HEK293 (cell line): ENCODE results near the gene PDZRN4.

Source experiments
- CTCF ChIA-PET: fragments of 350-600 bp; formaldehyde crosslinking; extraction: SDS; loops from one replicate; lab custom pipeline; 2021; ENCODE audit warnings: antibody characterized with exemption; lab: Yijun Ruan, JAX
- POLR2A ChIA-PET: fragments of 300-600 bp; formaldehyde crosslinking; extraction: SDS; loops from one replicate; lab custom pipeline; 2020; ENCODE audit warnings: antibody characterized with exemption, inconsistent platforms; lab: Yijun Ruan, JAX
- H3K27ac ChIP-seq: fragments of 200-500 bp; sonication (Bioruptor generic); 2 replicates; pipeline ENCODE4 v1.5.1; 2014; ENCODE audit warnings: low read depth, low read length, control low read depth, inconsistent platforms; ENCODE audit errors: extremely low read depth
- H3K36me3 ChIP-seq, 2 experiments: fragments of 200-500 bp in 1 of 2; sonication (Bioruptor generic) in 1 of 2; 1 replicate in 1 of 2; 2 replicates in 1 of 2; pipeline ENCODE4 v1.5.1; 2014 to 2017; ENCODE audit warnings: inconsistent platforms in 2 of 2, low read length in 2 of 2; ENCODE audit not compliant: control insufficient read depth in 2 of 2, insufficient read depth in 1 of 2
- H3K4me1 ChIP-seq: fragments of 200-500 bp; sonication (Bioruptor generic); 2 replicates; pipeline ENCODE4 v1.5.1; 2014; ENCODE audit warnings: mild to moderate bottlenecking, low read length, inconsistent platforms; ENCODE audit not compliant: control insufficient read depth, insufficient read depth
- H3K4me3 ChIP-seq: 2 replicates; pipeline ENCODE4 v1.5.1; 2011; ENCODE audit warnings: low read depth, mild to moderate bottlenecking, control low read depth, low read length, moderate library complexity
- H3K9me3 ChIP-seq: fragments of 200-500 bp; sonication (Bioruptor generic); 2 replicates; pipeline ENCODE4 v1.5.1; 2014; ENCODE audit warnings: low read depth, low read length, inconsistent platforms; ENCODE audit not compliant: control insufficient read depth, insufficient read depth
- BCL11B ChIP-seq: fragments of 450-650 bp; formaldehyde crosslinking; IDR thresholded peaks from 2 replicates; pipeline ENCODE4 v1.5.1; 2016; ENCODE audit warnings: low read depth, missing biosample characterization, missing genetic modification characterization
- EGR2 ChIP-seq: fragments of 450-650 bp; formaldehyde crosslinking; IDR thresholded peaks from 2 replicates; pipeline ENCODE4 v1.5.1; 2016; ENCODE audit warnings: low read depth, missing biosample characterization, missing genetic modification characterization
- FEZF1 ChIP-seq: fragments of 450-650 bp; formaldehyde crosslinking; IDR thresholded peaks from 2 replicates; pipeline ENCODE4 v1.5.1; 2016; ENCODE audit warnings: missing biosample characterization, missing genetic modification characterization
- HOXA7 ChIP-seq: sonication (generic); formaldehyde crosslinking; IDR thresholded peaks from 2 replicates; pipeline ENCODE4 v1.8.1; 2022; ENCODE audit warnings: missing genetic modification reagents, borderline replicate concordance
- REPIN1 ChIP-seq: fragments of 450-650 bp; formaldehyde crosslinking; IDR thresholded peaks from 2 replicates; pipeline ENCODE4 v1.5.1; 2017; ENCODE audit warnings: missing biosample characterization, missing genetic modification characterization, low read depth
- YY2 ChIP-seq: fragments of 450-650 bp; formaldehyde crosslinking; IDR thresholded peaks from 2 replicates; pipeline ENCODE4 v1.5.1; 2016; ENCODE audit warnings: missing biosample characterization, missing genetic modification characterization
- ZBTB17 ChIP-seq: fragments of 450-650 bp; formaldehyde crosslinking; IDR thresholded peaks from 2 replicates; pipeline ENCODE4 v1.5.1; 2016; ENCODE audit warnings: missing biosample characterization, missing genetic modification characterization
- ZBTB48 ChIP-seq: fragments of 450-650 bp; formaldehyde crosslinking; IDR thresholded peaks from 2 replicates; pipeline ENCODE4 v1.5.1; 2016; ENCODE audit warnings: missing biosample characterization, missing genetic modification characterization
- ZEB2 ChIP-seq: fragments of 450-650 bp; formaldehyde crosslinking; IDR thresholded peaks from 2 replicates; pipeline ENCODE4 v1.5.1; 2016; ENCODE audit warnings: missing biosample characterization, missing genetic modification characterization
- ZFP41 ChIP-seq: fragments of 450-650 bp; formaldehyde crosslinking; IDR thresholded peaks from 2 replicates; pipeline ENCODE4 v1.5.1; 2016; ENCODE audit warnings: missing biosample characterization, missing genetic modification characterization, borderline replicate concordance
- ZFP69B ChIP-seq: fragments of 450-650 bp; formaldehyde crosslinking; IDR thresholded peaks from 2 replicates; pipeline ENCODE4 v1.5.1; 2016; ENCODE audit warnings: missing biosample characterization, missing genetic modification characterization
- ZNF202 ChIP-seq: fragments of 450-650 bp; formaldehyde crosslinking; IDR thresholded peaks from 2 replicates; pipeline ENCODE4 v1.5.1; 2016; ENCODE audit warnings: missing biosample characterization, missing genetic modification characterization, borderline replicate concordance
- ZNF274 ChIP-seq, 2 experiments: fragments of 200-500 bp in 1 of 2; fragments of 450-650 bp in 1 of 2; sonication (Bioruptor generic) in 1 of 2; formaldehyde crosslinking in 1 of 2; IDR thresholded peaks; 2 replicates each; pipeline versions ENCODE4 v1.5.1 to v1.6.1; 2014 to 2016; ENCODE audit warnings: borderline replicate concordance in 1 of 2, inconsistent platforms in 1 of 2, low read length in 1 of 2, missing biosample characterization in 1 of 2, missing genetic modification characterization in 1 of 2
- ZNF302 ChIP-seq: fragments of 450-650 bp; formaldehyde crosslinking; IDR thresholded peaks from 2 replicates; pipeline ENCODE4 v1.5.1; 2016; ENCODE audit warnings: missing biosample characterization, missing genetic modification characterization, low read depth
- ZNF341 ChIP-seq: fragments of 450-650 bp; formaldehyde crosslinking; IDR thresholded peaks from 2 replicates; pipeline ENCODE4; 2016; ENCODE audit warnings: low read depth, missing biosample characterization, missing genetic modification characterization
- ZNF350 ChIP-seq: fragments of 450-650 bp; formaldehyde crosslinking; IDR thresholded peaks from 2 replicates; pipeline ENCODE4 v1.5.0; 2017; ENCODE audit warnings: missing biosample characterization, mild to moderate bottlenecking, missing genetic modification characterization
- ZNF501 ChIP-seq: fragments of 450-650 bp; formaldehyde crosslinking; IDR thresholded peaks from 2 replicates; pipeline ENCODE4 v1.5.1; 2016; ENCODE audit warnings: missing biosample characterization, missing genetic modification characterization
- ZNF561 ChIP-seq: fragments of 450-650 bp; IDR thresholded peaks from 2 replicates; pipeline ENCODE4 v1.5.1; 2018; ENCODE audit warnings: missing biosample characterization, missing genetic modification characterization, borderline replicate concordance
- ZNF571 ChIP-seq: fragments of 450-650 bp; formaldehyde crosslinking; IDR thresholded peaks from 2 replicates; pipeline ENCODE4 v1.5.0; 2017; ENCODE audit warnings: missing biosample characterization, missing genetic modification characterization
- ZNF624 ChIP-seq: fragments of 450-650 bp; formaldehyde crosslinking; IDR thresholded peaks from 2 replicates; pipeline ENCODE4 v1.5.1; 2017; ENCODE audit warnings: missing biosample characterization, missing genetic modification characterization
- ZNF654 ChIP-seq: fragments of 450-650 bp; formaldehyde crosslinking; IDR thresholded peaks from 2 replicates; pipeline ENCODE4 v1.5.1; 2016; ENCODE audit warnings: low read depth, missing biosample characterization, missing genetic modification characterization
- ZNF76 ChIP-seq: fragments of 450-650 bp; formaldehyde crosslinking; IDR thresholded peaks from 2 replicates; pipeline ENCODE4; 2016; ENCODE audit warnings: low read depth, missing biosample characterization, missing genetic modification characterization, borderline replicate concordance
- ZNF830 ChIP-seq: fragments of 450-650 bp; IDR thresholded peaks from 2 replicates; pipeline ENCODE4 v1.5.0; 2018; ENCODE audit warnings: missing biosample characterization, missing genetic modification characterization, low read depth, mild to moderate bottlenecking, moderate library complexity
- TF ChIP-seq, protein P1 (sequence below): fragments of 450-650 bp; formaldehyde crosslinking; IDR thresholded peaks from 2 replicates; pipeline ENCODE4 v1.5.1; 2016; ENCODE audit warnings: missing biosample characterization, missing genetic modification characterization
- TF ChIP-seq, protein P2 (sequence below): fragments of 450-650 bp; formaldehyde crosslinking; IDR thresholded peaks from 2 replicates; pipeline ENCODE4 v1.5.1; 2016; ENCODE audit warnings: missing biosample characterization, missing genetic modification characterization
- TF ChIP-seq, protein P3 (sequence below): fragments of 450-650 bp; formaldehyde crosslinking; IDR thresholded peaks from 2 replicates; pipeline ENCODE4 v1.5.1; 2016; ENCODE audit warnings: missing biosample characterization, missing genetic modification characterization, borderline replicate concordance

The PDZRN4 gene

DNA sequence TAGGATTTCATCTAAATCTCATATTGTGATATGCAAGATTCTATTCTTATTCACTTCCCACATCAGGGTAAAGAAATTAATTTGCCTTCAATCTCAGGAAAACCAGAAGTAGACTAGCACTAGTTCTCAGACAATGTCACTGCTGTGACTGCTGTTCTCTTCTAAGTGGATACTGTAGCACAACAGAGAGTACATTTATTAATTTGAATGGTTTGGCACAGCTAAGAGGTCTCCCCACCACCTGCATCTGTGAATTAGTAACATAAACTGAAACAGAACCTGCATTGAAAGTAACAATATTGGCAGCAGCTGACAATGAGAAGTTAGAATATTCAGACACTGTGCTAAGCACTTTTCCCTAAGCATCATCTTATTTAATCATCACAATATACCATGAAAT, 253.1 kb downstream of the PDZRN4 start:
- H3K27ac ChIP-seq, result no peak overlapping the region
- CTCF ChIA-PET, result interaction anchor here (0.6 kb wide), 3 partner anchors 113 to 511 kb away, joined by 3 to 6 read pairs (median 3); no protein-coding TSS in a partner anchor
- POLR2A ChIA-PET, result no interaction called here
- TF ChIP-seq ZBTB17 (tag by site-specific recombination), result no peak
- TF ChIP-seq ZEB2 (tag by site-specific recombination), result no peak
- TF ChIP-seq YY2 (tag by site-specific recombination), result no peak
- TF ChIP-seq ZNF274 (IDR thresholded peaks at IDR 0.05; ENCODE audit: low read length), result no peak
- no peak for TF ChIP-seq ZNF274 (tag by site-specific recombination; IDR thresholded peaks at IDR 0.05; ENCODE audit: borderline replicate concordance)
- TF ChIP-seq, protein P1, sequence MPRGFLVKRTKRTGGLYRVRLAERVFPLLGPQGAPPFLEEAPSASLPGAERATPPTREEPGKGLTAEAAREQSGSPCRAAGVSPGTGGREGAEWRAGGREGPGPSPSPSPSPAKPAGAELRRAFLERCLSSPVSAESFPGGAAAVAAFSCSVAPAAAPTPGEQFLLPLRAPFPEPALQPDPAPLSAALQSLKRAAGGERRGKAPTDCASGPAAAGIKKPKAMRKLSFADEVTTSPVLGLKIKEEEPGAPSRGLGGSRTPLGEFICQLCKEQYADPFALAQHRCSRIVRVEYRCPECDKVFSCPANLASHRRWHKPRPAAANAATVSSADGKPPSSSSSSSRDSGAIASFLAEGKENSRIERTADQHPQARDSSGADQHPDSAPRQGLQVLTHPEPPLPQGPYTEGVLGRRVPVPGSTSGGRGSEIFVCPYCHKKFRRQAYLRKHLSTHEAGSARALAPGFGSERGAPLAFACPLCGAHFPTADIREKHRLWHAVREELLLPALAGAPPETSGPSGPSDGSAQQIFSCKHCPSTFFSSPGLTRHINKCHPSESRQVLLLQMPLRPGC (tag by site-specific recombination), result no peak
- TF ChIP-seq ZNF654, result no peak
- TF ChIP-seq, protein P2, sequence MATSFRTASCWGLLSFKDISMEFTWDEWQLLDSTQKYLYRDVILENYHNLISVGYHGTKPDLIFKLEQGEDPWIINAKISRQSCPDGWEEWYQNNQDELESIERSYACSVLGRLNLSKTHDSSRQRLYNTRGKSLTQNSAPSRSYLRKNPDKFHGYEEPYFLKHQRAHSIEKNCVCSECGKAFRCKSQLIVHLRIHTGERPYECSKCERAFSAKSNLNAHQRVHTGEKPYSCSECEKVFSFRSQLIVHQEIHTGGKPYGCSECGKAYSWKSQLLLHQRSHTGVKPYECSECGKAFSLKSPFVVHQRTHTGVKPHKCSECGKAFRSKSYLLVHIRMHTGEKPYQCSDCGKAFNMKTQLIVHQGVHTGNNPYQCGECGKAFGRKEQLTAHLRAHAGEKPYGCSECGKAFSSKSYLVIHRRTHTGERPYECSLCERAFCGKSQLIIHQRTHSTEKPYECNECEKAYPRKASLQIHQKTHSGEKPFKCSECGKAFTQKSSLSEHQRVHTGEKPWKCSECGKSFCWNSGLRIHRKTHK (tag by site-specific recombination), result no peak
- no peak for TF ChIP-seq ZBTB48
- no peak for TF ChIP-seq ZNF830 (tag by site-specific recombination)
- TF ChIP-seq ZNF624 (tag by site-specific recombination), result no peak
- TF ChIP-seq ZNF202 (tag by site-specific recombination), result no peak
- no peak for TF ChIP-seq ZFP41 (tag by site-specific recombination)
- TF ChIP-seq, all 188 proteins: peak for 0
- peaks cover 8% of the 10 kb centered on the region for H3K4me1 ChIP-seq
- no peak overlapping the region for H3K4me3 ChIP-seq
- no peaks in the 10 kb centered on the region for H3K36me3 ChIP-seq
- no peaks in the 10 kb centered on the region for H3K9me3 ChIP-seq

DNA sequence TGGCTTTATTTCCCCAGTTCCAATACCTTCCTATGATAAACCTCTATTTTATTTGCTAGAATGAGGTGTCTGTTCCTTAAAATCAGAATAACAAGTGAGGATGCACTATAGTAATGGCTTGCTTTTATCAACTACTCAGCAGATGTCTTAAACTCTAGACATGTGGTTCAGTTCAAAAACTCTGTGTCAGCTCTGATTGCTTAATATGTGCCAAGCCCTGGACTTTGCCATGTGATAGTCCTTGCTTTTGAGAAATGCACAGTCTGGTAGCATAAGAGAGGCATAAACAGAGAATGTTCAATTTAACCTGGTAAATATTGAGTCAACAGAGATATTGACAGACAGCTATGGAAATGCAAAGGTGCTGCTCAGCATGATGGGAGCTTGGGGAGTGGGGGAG, 254.8 kb downstream of the PDZRN4 start:
- POLR2A ChIA-PET, result no interaction called here
- H3K4me3 ChIP-seq, result no peak overlapping the region
- no peaks in the 10 kb centered on the region for H3K9me3 ChIP-seq
- no peak overlapping the region for H3K27ac ChIP-seq
- TF ChIP-seq ZFP69B (tag by site-specific recombination), result no peak
- H3K36me3 ChIP-seq, result no peaks in the 10 kb centered on the region
- CTCF ChIA-PET, result interaction anchor here (0.6 kb wide), 1 partner anchor 1126 kb away, joined by 3 read pairs; no protein-coding TSS in a partner anchor
- H3K4me1 ChIP-seq, result peaks cover 8% of the 10 kb centered on the region

DNA sequence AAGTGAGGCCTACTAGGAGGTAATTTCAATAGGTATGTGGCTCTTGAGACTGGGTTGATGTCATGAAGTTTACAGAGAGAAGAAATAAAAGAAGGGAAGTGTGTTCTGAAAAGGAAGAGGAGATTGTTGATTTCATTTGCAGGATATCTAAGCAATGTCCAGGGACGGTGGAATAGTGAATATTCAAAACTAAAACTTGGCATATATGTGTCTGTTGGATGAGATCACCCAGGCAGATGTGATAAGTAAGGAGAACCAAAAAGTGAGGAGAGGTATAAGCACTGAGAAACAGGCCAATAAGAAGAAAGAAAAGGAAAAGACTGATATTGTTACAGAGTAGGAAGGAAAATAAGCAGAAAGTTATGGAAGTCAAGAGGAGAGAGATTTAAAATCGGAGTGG, 255.6 kb downstream of the PDZRN4 start:
- Histone ChIP-seq H3K9me3 (no peaks in the 10 kb centered on the region), H3K4me3 (no peak overlapping the region), H3K4me1 (peaks cover 6% of the 10 kb centered on the region), H3K36me3 (no peaks in the 10 kb centered on the region), H3K27ac (no peak overlapping the region)
- POLR2A ChIA-PET, result no interaction called here
- CTCF ChIA-PET, result interaction anchor here (0.6 kb wide), 1 partner anchor 1125 kb away, joined by 3 read pairs; no protein-coding TSS in a partner anchor
- no peak for TF ChIP-seq ZBTB48
- TF ChIP-seq, protein P3, sequence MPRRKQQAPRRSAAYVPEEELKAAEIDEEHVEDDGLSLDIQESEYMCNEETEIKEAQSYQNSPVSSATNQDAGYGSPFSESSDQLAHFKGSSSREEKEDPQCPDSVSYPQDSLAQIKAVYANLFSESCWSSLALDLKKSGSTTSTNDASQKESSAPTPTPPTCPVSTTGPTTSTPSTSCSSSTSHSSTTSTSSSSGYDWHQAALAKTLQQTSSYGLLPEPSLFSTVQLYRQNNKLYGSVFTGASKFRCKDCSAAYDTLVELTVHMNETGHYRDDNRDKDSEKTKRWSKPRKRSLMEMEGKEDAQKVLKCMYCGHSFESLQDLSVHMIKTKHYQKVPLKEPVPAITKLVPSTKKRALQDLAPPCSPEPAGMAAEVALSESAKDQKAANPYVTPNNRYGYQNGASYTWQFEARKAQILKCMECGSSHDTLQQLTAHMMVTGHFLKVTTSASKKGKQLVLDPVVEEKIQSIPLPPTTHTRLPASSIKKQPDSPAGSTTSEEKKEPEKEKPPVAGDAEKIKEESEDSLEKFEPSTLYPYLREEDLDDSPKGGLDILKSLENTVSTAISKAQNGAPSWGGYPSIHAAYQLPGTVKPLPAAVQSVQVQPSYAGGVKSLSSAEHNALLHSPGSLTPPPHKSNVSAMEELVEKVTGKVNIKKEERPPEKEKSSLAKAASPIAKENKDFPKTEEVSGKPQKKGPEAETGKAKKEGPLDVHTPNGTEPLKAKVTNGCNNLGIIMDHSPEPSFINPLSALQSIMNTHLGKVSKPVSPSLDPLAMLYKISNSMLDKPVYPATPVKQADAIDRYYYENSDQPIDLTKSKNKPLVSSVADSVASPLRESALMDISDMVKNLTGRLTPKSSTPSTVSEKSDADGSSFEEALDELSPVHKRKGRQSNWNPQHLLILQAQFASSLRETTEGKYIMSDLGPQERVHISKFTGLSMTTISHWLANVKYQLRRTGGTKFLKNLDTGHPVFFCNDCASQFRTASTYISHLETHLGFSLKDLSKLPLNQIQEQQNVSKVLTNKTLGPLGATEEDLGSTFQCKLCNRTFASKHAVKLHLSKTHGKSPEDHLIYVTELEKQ (tag by site-specific recombination), result no peak
- no peak for TF ChIP-seq ZNF571 (tag by site-specific recombination)
- TF ChIP-seq EGR2 (tag by site-specific recombination), result no peak
- TF ChIP-seq ZNF561 (tag by site-specific recombination), result no peak
- no peak for TF ChIP-seq HOXA7
- TF ChIP-seq ZNF302, result no peak
- TF ChIP-seq ZNF341, result no peak
- no peak for TF ChIP-seq BCL11B (tag by site-specific recombination)
- TF ChIP-seq ZNF76 (tag by site-specific recombination), result no peak
- TF ChIP-seq REPIN1, result no peak
- TF ChIP-seq ZNF350 (tag by site-specific recombination), result no peak
- TF ChIP-seq ZNF501 (tag by site-specific recombination), result no peak
- no peak for TF ChIP-seq FEZF1
